CD14-positive monocyte (primary cell): ENCODE data around the gene DIRAS1. TPM values are rescaled to one million over a fixed set of nuclear protein-coding genes. Genes with fewer than 3 reads are reported as not detected.

ENCODE experiments used
- DNase-seq, 3 donors: peaks; one replicate each; pipeline ENCODE4 v3.0.0-alpha.2; 2011 to 2022
- H2AFZ ChIP-seq: 2 replicates; pipeline ENCODE4 v1.6.0; 2012; ENCODE audit warnings: mild to moderate bottlenecking, low read depth, low read length, inconsistent platforms; ENCODE audit not compliant: insufficient read depth, poor library complexity, severe bottlenecking
- H3K27ac ChIP-seq, 2 donors: 1 replicate in 1 of 2; 2 replicates in 1 of 2; pipeline ENCODE4 v1.5.1; 2012 to 2013; ENCODE audit warnings: low read length in 2 of 2, control low read depth in 1 of 2, inconsistent platforms in 1 of 2, low read depth in 1 of 2, mild to moderate bottlenecking in 1 of 2
- H3K27me3 ChIP-seq, 2 donors: one replicate each; pipeline versions ENCODE4 v1.6.0 to v1.6.1; 2011 to 2013; ENCODE audit warnings: low read length in 2 of 2; ENCODE audit not compliant: control insufficient read depth in 2 of 2, insufficient read depth in 2 of 2
- H3K36me3 ChIP-seq, 2 donors: replicated peaks in 1 of 2; 1 replicate in 1 of 2; 2 replicates in 1 of 2; pipeline versions ENCODE4 v1.5.1 to v1.6.1; 2012 to 2013; ENCODE audit warnings: low read length in 2 of 2, control low read depth in 1 of 2, inconsistent platforms in 1 of 2, mild to moderate bottlenecking in 1 of 2; ENCODE audit not compliant: insufficient read depth in 2 of 2, control insufficient read depth in 1 of 2
- H3K4me1 ChIP-seq, 2 donors: 1 replicate in 1 of 2; 2 replicates in 1 of 2; pipeline versions ENCODE4 v1.5.1 to v1.6.1; 2012 to 2013; ENCODE audit warnings: low read length in 2 of 2, control low read depth in 1 of 2, inconsistent platforms in 1 of 2, mild to moderate bottlenecking in 1 of 2, moderate library complexity in 1 of 2; ENCODE audit not compliant: insufficient read depth in 2 of 2, control insufficient read depth in 1 of 2
- H3K4me2 ChIP-seq: replicated peaks from 2 replicates; pipeline ENCODE3; 2012; ENCODE audit warnings: low read length, moderate library complexity, mild to moderate bottlenecking; ENCODE audit not compliant: poor library complexity, severe bottlenecking; ENCODE audit errors: extremely low read depth
- H3K4me3 ChIP-seq, 3 experiments: fragments of 200-600 bp in 1 of 3; sonication (generic) in 1 of 3; replicated peaks in 1 of 3; 1 replicate in 2 of 3; 2 replicates in 1 of 3; pipeline ENCODE4 v1.5.1; 2011 to 2013; ENCODE audit warnings: low read length in 3 of 3, mild to moderate bottlenecking in 3 of 3, control low read depth in 2 of 3, low read depth in 2 of 3, inconsistent platforms in 1 of 3, moderate library complexity in 1 of 3
- H3K79me2 ChIP-seq: 2 replicates; pipeline ENCODE4 v1.6.0; 2012; ENCODE audit warnings: mild to moderate bottlenecking, control low read depth, inconsistent platforms, low read length, moderate library complexity; ENCODE audit not compliant: insufficient read depth
- H3K9ac ChIP-seq: 2 replicates; pipeline ENCODE4 v1.6.0; 2017; ENCODE audit warnings: low read length, mild to moderate bottlenecking; ENCODE audit not compliant: insufficient read depth, poor library complexity, severe bottlenecking
- H3K9me3 ChIP-seq, 2 donors: replicated peaks in 1 of 2; 1 replicate in 1 of 2; 2 replicates in 1 of 2; pipeline versions ENCODE4 v1.5.1 to v1.6.1; 2012 to 2013; ENCODE audit warnings: low read length in 2 of 2, control low read depth in 1 of 2; ENCODE audit not compliant: control insufficient read depth in 1 of 2, insufficient read depth in 1 of 2
- H4K20me1 ChIP-seq: 2 replicates; pipeline ENCODE4 v1.6.0; 2012; ENCODE audit warnings: mild to moderate bottlenecking, low read length, control low read depth, moderate library complexity; ENCODE audit not compliant: insufficient read depth
- H3K27ac Mint-ChIP-seq, 7 donors: one replicate each; pipeline ENCODE4 v1.8.0; 2020; ENCODE audit warnings: mild to moderate bottlenecking in 7 of 7, mixed read lengths in 7 of 7, moderate library complexity in 6 of 7, inconsistent platforms in 2 of 7
- H3K27me3 Mint-ChIP-seq, 3 donors: one replicate each; pipeline ENCODE4 v1.8.0; 2021 to 2022; ENCODE audit warnings: low read depth in 3 of 3, mild to moderate bottlenecking in 3 of 3, mixed read lengths in 3 of 3, moderate library complexity in 3 of 3, inconsistent platforms in 1 of 3
- H3K36me3 Mint-ChIP-seq, 2 donors: one replicate each; pipeline ENCODE4 v1.8.0; 2020; ENCODE audit warnings: mixed read lengths in 2 of 2, inconsistent platforms in 1 of 2, mild to moderate bottlenecking in 1 of 2
- H3K4me1 Mint-ChIP-seq: one replicate; pipeline ENCODE4 v1.8.0; 2020; ENCODE audit warnings: mild to moderate bottlenecking, mixed read lengths
- H3K4me3 Mint-ChIP-seq, 2 donors: one replicate each; pipeline ENCODE4 v1.8.0; 2020; ENCODE audit warnings: mild to moderate bottlenecking in 2 of 2, mixed read lengths in 2 of 2, moderate library complexity in 1 of 2
- H3K9me3 Mint-ChIP-seq, 7 donors: one replicate each; pipeline ENCODE4 v1.8.0; 2020 to 2022; ENCODE audit warnings: mixed read lengths in 7 of 7, mild to moderate bottlenecking in 6 of 7, moderate library complexity in 6 of 7, inconsistent platforms in 2 of 7
- WGBS: methylation state at CpG from one replicate; pipeline ENCODE4 v1.1.5; 2013; ENCODE audit warnings: missing lambda C conversion rate; ENCODE audit not compliant: insufficient coverage; 5-methylcytosine and 5-hydroxymethylcytosine counted together
- intact Hi-C, 2 donors: fragments of 100-400 bp; cut with micrococcal nuclease; formaldehyde crosslinking; loops; one replicate each; pipeline versions ENCODE4 v1.15.0 to v1.15.1; 2023
- polyA plus RNA-seq, 3 donors: library from polyadenylated mRNA; depleted of rRNA in 1 of 3; unstranded in 2 of 3; stranded (reverse) in 1 of 3; fragments of 300-500 nt in 2 of 3; fragments of >200 nt in 1 of 3; fragmentation: Illumina TruSeq in 2 of 3; gene quantifications; 1 replicate in 2 of 3; 2 replicates in 1 of 3; pipeline ENCODE4 v1.2.3, GENCODE V29; 2012 to 2021
- TF ChIP-seq, protein P1 (sequence below): fragments of 200-600 bp; IDR thresholded peaks from one replicate; pipeline ENCODE4 v1.8.0; 2022; ENCODE audit warnings: antibody characterized with exemption, mild to moderate bottlenecking

Gene DIRAS1
- polyA plus RNA-seq, 3 donors: 0.04 TPM; not detected in 2

DNA sequence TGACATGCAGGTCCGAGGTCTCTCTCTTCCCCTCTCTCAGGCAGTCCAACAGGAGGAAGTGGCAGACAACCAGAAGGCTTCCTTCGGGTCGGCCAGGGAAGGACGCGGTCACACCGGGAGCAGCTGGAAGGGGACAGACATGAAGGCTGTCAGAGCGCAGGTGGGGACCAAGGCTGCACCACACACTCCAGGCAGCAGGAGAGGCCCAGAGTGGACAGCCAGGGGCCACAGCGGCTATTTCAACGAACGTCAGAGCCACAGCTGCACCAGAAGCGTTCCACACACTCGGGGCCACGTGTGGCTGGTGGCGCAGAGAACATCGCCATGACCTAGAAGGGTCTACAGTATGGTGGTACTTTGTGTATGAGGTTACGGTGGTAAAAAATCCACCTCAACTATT is 34.6 kb upstream of the DIRAS1 start:
- Histone ChIP-seq H3K9me3 (no peaks in the 10 kb centered on the region), H3K4me3 (no peak overlapping the region), H2AFZ (no peak overlapping the region), H3K9ac (no peak overlapping the region), H3K4me1 (peaks cover 2 to 4% of the 10 kb centered on the region in 2 donors), H3K36me3 (peaks cover 49 to 69% of the 10 kb centered on the region in 2 donors), H4K20me1 (no peaks in the 10 kb centered on the region), H3K79me2 (no peaks in the 10 kb centered on the region), H3K27me3 (no peaks in the 10 kb centered on the region), H3K4me2 (no peak overlapping the region), H3K27ac (no peak overlapping the region)
- Mint-ChIP-seq H3K9me3 (peaks cover 0 to 2% (median 0%) of the 10 kb centered on the region in 7 donors), H3K36me3 (peaks cover 42 to 75% of the 10 kb centered on the region in 2 donors), H3K4me3 (no peak overlapping the region), H3K27me3 (peaks cover 0 to 3% (median 0%) of the 10 kb centered on the region in 3 donors), H3K4me1 (peaks cover 5% of the 10 kb centered on the region), H3K27ac (no peak overlapping the region)
- DNase-seq: no peak
- 76% methylated on average over 7 of the region's 16 CpGs for WGBS
- TF ChIP-seq, protein P1, sequence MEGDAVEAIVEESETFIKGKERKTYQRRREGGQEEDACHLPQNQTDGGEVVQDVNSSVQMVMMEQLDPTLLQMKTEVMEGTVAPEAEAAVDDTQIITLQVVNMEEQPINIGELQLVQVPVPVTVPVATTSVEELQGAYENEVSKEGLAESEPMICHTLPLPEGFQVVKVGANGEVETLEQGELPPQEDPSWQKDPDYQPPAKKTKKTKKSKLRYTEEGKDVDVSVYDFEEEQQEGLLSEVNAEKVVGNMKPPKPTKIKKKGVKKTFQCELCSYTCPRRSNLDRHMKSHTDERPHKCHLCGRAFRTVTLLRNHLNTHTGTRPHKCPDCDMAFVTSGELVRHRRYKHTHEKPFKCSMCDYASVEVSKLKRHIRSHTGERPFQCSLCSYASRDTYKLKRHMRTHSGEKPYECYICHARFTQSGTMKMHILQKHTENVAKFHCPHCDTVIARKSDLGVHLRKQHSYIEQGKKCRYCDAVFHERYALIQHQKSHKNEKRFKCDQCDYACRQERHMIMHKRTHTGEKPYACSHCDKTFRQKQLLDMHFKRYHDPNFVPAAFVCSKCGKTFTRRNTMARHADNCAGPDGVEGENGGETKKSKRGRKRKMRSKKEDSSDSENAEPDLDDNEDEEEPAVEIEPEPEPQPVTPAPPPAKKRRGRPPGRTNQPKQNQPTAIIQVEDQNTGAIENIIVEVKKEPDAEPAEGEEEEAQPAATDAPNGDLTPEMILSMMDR: no peak
- intact Hi-C loops: no loop called here

DNA sequence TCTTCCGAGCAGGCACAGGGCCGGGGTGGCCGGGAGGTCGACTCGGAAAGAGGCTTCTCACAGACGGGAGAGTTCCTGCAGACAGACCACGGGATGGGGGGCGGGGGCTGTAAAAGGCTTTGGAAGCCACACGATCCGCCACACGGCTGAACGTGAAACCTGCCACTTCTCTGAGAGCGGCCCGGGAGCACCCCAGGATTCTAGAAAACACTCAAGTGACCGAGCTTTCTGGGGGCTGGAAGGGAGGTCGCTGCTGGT is 34.2 kb upstream of the DIRAS1 start:
- Histone ChIP-seq H3K4me3 (no peak overlapping the region), H3K9ac (no peak overlapping the region), H3K4me2 (no peak overlapping the region), H2AFZ (no peak overlapping the region), H3K27me3 (no peaks in the 10 kb centered on the region), H3K36me3 (peaks cover 45 to 65% of the 10 kb centered on the region in 2 donors), H4K20me1 (no peaks in the 10 kb centered on the region), H3K79me2 (no peaks in the 10 kb centered on the region), H3K4me1 (peaks cover 6 to 7% of the 10 kb centered on the region in 2 donors), H3K9me3 (no peaks in the 10 kb centered on the region), H3K27ac (no peak overlapping the region)
- H3K36me3 Mint-ChIP-seq: peaks cover 38 to 71% of the 10 kb centered on the region in 2 donors
- WGBS: 95% methylated on average over 16 of the region's 16 CpGs
- H3K27ac Mint-ChIP-seq: no peak overlapping the region
- TF ChIP-seq, protein P1: no peak
- no peak for DNase-seq
- peaks cover 0 to 3% (median 0%) of the 10 kb centered on the region in 3 donors for H3K27me3 Mint-ChIP-seq
- peaks cover 7% of the 10 kb centered on the region for H3K4me1 Mint-ChIP-seq
- no peak overlapping the region for H3K4me3 Mint-ChIP-seq
- intact Hi-C loops: no loop called here
- peaks cover 0 to 2% (median 0%) of the 10 kb centered on the region in 7 donors for H3K9me3 Mint-ChIP-seq
